Measurements from ENCODE around the gene HMG20A.

Gene HMG20A

GRCh38 chr15:77430213-77430612, 9.5 kb downstream of the HMG20A start:
- no peak for DNase-seq (ENCODE audit: low spot score)

DNA sequence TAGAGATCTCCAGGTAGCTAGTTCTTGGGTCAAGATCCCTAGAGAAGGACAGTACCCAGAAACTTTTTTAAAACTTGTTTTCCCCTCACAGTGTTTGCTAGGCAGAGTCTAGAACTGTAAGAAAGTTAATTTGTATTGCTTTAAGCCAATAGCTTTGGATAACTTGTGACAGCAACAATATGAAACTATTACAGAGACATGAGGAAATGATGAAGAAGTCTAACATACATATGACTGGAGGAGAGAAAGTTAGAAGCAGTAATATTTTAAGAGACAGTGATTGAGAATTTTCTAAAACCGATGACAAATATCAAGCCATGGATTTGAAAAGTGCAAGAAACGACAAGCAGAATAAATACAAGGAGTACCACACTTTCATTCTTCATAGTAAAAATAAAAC, 10.0 kb downstream of the HMG20A start:
- DNase-seq (ENCODE audit: low spot score), result no peak

DNA sequence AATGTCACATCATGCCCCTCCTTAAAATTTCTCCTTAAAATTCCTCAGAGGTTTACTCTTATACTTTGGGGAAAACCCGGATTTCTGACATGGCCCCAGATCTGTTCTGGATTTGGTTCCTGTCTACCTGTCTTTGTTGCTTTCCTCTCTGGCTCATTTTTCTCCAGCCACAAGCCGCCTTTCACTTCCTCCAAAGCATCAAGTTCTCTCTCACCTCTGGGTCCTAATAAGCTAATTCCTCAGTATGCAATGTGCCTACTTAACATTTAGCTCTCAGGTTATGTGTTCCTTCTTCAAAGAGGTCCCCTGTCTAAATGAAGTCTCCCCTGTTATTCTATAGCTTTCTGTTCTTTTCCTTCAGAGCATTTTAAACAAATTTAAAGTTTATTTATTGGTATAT, 16.1 kb downstream of the HMG20A start:
- DNase-seq (ENCODE audit: low spot score), result no peak

DNA sequence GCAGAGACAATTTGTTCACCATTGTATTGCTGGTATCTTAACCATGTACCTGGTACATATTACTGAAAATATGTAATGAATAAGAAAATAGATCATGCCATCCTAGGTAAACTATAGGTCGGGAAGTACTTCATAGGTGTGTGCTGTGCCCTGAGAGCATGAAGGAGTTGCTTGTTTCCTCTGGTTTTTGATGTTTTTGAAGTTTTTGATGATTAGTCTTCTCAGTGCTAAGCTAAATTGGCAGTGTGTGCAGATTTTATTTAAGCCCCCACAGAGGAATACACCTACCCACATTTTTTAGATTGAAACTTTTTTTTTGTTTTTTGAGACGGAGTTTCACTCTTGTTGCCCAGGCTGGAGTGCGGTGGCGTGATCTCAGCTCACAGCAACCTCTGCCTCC, 16.6 kb downstream of the HMG20A start:
- no peak for DNase-seq (ENCODE audit: low spot score)

DNA sequence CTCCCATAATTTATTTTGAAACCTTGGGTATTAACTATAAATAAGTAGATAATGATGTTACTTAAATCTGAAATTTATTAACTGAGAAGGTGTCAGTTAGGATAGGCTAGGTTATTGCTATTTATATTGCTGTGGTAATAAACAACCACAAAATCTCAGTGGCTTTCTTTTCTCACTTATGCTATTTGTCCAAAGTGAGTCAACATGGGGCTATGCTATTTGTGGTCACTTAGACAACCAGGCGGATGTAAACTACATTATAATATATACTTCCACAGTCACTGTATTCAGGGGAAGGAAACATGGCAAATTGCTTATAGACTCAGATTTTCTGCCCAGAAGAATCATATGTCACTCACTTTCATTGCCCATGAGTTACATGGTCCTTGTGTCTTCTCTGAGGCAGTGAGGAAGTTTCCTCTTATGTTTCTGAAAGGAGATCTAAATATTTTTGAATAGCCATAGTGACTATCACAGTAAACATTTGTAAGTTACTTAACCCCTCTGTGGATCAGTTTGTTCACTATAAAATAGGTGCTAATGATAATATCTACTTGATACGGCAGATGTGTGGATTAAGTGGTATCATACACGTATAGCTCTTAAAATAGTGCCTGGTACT, 19.8 kb downstream of the HMG20A start:
- no peak for DNase-seq (ENCODE audit: low spot score)

GRCh38 chr15:77446840-77447390, 26.2 kb downstream of the HMG20A start:
- no peak for DNase-seq (ENCODE audit: low spot score)

- DNase-seq (ENCODE audit: low spot score), result no peak
Measured at GRCh38 chr15:77454265-77454664, 33.6 kb downstream of the HMG20A start.

GRCh38 chr15:77454951-77455350, 34.3 kb downstream of the HMG20A start:
- DNase-seq (ENCODE audit: low spot score), result no peak

DNA sequence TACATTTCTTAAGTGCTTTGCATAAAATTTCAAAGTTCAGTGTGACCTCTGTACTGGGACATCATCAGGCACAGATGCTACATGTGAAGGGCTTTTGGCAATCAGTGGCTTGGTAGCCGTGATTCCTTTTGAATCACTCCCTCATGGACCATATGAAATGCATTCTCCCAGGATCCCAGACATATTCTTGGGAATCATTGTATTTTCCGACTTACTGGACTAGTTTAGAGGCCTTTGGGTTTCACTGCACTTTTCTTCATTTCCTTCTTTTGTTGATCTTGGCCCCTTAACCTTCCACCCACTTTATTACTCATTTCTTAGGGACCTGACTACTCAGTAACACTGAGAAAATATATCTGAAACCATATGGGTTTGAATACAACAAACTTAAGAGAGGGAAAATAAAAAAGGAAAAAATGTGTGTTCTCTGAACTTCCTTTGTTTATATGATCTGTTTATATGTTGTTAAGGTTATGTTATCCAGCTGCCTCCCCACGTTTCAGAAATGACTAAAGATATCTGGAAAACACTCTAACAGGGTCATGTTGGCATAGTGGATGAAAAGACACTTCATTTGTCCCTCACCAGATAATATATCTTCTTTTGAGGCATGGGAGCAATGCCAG, 35.1 kb downstream of the HMG20A start:
- DNase-seq (ENCODE audit: low spot score), result peak; percentile 53

GRCh38 chr15:77456746-77457145, 36.1 kb downstream of the HMG20A start:
- no peak for DNase-seq (ENCODE audit: low spot score)

GRCh38 chr15:77457191-77457904, 36.7 kb downstream of the HMG20A start:
- DNase-seq (ENCODE audit: low spot score), result peak; percentile 53

- DNase-seq (ENCODE audit: low spot score), result peak; percentile 53
Measured at GRCh38 chr15:77457905-77458265, 37.2 kb downstream of the HMG20A start.

GRCh38 chr15:77459031-77459430, 38.3 kb downstream of the HMG20A start:
- no peak for DNase-seq (ENCODE audit: low spot score)

- no peak for DNase-seq (ENCODE audit: low spot score)
Measured at GRCh38 chr15:77461486-77461885, 40.8 kb downstream of the HMG20A start.

GRCh38 chr15:77464129-77464865, 43.6 kb downstream of the HMG20A start:
- no peak for DNase-seq (ENCODE audit: low spot score)

- no peak for DNase-seq (ENCODE audit: low spot score)
Measured at GRCh38 chr15:77466521-77466920, 45.8 kb downstream of the HMG20A start.

GRCh38 chr15:77468896-77469295, 48.2 kb downstream of the HMG20A start:
- no peak for DNase-seq (ENCODE audit: low spot score)

- no peak for DNase-seq (ENCODE audit: low spot score)
Measured at GRCh38 chr15:77470235-77470634, 49.5 kb downstream of the HMG20A start.

- DNase-seq (ENCODE audit: low spot score), result no peak
Measured at GRCh38 chr15:77473328-77473727, 52.6 kb downstream of the HMG20A start.

DNA sequence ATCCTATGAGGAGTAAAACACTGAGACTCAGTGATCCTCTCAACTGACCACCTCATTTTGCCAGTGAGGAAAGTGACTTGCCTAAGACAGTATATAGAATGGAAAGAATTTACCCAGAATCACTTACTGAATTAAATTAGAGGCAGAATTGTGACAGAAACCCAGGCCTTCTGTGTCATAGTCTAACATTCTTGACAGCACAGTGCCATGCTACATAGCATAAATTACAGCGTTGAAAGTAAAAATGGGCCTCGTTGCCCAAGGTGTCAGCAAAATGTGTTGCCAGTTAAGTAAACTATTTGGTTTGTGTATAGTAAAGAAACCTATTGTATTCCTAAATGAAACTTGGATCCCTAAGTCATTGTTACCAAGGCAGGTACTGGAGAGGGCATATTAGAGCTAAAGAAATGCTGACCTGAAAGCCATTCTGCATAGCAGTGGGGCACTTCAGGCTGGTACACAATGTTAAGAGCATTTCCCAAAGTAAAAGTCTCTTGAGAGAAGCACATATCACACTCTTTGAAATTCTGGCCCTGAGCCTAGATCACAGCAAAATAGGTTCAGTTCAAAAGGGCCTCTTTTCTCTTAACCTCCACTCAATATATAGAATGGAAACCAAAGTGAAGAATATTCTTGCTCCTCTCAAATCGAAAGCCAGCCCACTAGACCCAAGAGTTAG, 53.8 kb downstream of the HMG20A start:
- no peak for DNase-seq (ENCODE audit: low spot score)

GRCh38 chr15:77475001-77475400, 54.3 kb downstream of the HMG20A start:
- no peak for DNase-seq (ENCODE audit: low spot score)

GRCh38 chr15:77475898-77476297, 55.2 kb downstream of the HMG20A start:
- no peak for DNase-seq (ENCODE audit: low spot score)
